Stimulated activated naive CD8-positive, alpha-beta T cell treated with anti-CD3 and anti-CD28 coated beads, Interleukin-15, Interleukin-2, amounts not matched to agents 100 ng/mL and 50 ng/mL, for 24 hours (primary cell): Measurements from ENCODE around the gene LGALS9.

Experiments used
- H3K27ac Mint-ChIP-seq: one replicate; pipeline ENCODE4 v1.8.0; 2021; ENCODE audit warnings: mild to moderate bottlenecking, mixed read lengths
- H3K27me3 Mint-ChIP-seq: one replicate; pipeline ENCODE4 v1.8.0; 2021; ENCODE audit warnings: mixed read lengths
- H3K36me3 Mint-ChIP-seq: one replicate; pipeline ENCODE4 v1.8.0; 2021; ENCODE audit warnings: low read depth, mixed read lengths
- H3K4me1 Mint-ChIP-seq: one replicate; pipeline ENCODE4 v1.8.0; 2021; ENCODE audit warnings: low read depth, mixed read lengths
- H3K4me3 Mint-ChIP-seq: one replicate; pipeline ENCODE4 v1.8.0; 2021; ENCODE audit warnings: mild to moderate bottlenecking, mixed read lengths
- H3K9me3 Mint-ChIP-seq: one replicate; pipeline ENCODE4 v1.8.0; 2021; ENCODE audit warnings: mixed read lengths

LGALS9 gene

DNA sequence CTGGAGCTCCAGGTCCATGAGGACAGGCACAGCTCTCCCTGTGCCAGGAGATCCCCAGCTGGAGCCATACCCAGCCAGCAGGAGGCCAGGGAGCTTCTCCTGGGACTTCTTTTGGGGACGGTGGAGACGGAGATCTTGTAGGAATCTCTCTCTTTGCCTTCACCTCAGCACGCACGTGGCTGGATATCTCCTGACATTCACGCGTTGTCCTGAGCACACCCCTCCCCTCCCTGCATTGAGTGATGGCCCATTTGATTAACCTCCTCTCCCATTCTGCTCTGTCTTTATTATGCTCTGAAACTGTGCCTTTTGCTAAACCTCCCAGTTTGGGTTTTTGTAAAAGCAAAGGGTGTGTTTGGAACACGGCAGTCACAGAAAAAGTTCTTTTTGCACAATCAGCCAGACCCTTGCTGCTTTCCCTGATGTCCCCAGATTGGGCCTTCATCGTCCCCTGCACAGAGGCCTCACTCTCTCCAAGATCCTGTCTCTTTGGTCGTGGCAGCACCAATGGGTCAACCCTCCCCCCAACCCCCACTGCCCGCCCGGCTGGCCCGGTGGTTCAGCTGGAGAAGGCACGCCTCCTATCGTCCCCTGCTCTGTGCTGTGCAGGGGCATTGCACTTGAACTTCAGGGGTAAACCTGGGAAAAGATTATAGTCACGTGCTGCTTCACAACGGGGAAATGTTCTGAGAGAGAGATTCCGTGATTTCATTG is 32.5 kb upstream of the LGALS9 start:
- no peak overlapping the region for H3K27ac Mint-ChIP-seq
- H3K4me1 Mint-ChIP-seq: peaks cover 14% of the 10 kb centered on the region
- H3K36me3 Mint-ChIP-seq: peaks cover 49% of the 10 kb centered on the region
- H3K27me3 Mint-ChIP-seq: no peaks in the 10 kb centered on the region
- H3K4me3 Mint-ChIP-seq: no peak overlapping the region
- H3K9me3 Mint-ChIP-seq: no peaks in the 10 kb centered on the region

DNA sequence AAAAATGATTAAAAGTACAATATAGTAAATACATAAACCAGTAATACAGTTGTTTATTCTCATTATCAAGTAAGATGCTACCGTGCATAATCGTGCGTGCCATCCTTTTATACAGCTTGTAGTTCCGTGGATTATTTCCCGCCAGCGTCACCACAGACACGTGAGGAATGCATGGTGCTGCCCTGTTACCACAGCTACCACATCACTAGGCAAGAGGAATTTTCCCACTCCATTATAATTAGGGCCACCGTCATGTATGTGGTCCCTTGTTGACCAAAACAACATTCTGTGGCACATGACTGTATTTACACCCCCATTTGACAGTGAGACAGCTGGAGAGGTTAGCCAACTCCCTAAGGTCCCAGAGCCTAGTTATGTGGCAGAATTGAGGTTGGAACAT is 30.5 kb upstream of the LGALS9 start:
- H3K36me3 Mint-ChIP-seq: peaks cover 51% of the 10 kb centered on the region
- no peak overlapping the region for H3K27ac Mint-ChIP-seq
- no peaks in the 10 kb centered on the region for H3K27me3 Mint-ChIP-seq
- no peak overlapping the region for H3K4me3 Mint-ChIP-seq
- H3K9me3 Mint-ChIP-seq: no peaks in the 10 kb centered on the region
- H3K4me1 Mint-ChIP-seq: peaks cover 7% of the 10 kb centered on the region

DNA sequence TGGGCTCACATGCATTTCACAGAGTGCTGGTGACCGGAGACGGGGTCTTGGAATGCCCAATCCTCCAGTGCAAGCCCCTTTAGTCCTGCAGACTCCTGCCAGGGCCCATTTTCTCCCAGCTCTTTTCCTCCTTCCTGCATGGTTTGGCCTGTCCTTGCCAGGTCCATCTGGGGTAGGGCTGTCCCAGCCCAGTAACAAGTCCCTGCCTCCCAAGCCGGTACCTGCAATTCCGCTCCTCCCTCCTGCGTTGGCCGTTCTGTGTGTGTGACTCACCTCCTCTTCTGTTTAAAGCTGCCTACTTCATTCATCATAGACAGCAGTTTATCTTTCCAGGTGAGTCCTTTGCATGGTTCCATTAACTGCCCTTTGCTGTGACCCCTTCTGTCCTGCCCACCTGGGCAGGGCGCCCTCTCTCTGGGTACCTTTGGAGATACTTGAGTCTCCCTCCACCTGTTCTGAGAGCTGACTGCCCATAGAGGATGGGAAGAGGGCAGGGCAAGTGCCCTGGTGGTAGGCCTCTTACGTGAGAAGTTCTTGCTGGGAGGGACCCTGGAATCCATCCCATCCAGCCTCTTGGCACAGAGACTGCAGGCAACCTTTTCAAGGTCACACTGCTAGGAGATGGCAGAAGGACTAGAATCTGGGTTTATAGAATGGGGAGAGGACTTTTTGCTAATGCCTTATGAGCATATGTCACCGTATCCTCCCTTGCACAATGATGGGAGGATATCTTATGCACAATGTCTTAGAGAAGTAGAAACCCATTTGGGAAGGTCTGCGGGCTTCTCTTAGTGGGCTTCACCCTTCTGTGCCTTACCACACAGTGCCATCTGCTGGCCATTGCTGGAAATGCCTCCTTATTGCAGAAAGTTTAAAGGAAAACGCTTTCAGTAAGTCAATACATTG is 29.7 kb upstream of the LGALS9 start:
- no peaks in the 10 kb centered on the region for H3K27me3 Mint-ChIP-seq

DNA sequence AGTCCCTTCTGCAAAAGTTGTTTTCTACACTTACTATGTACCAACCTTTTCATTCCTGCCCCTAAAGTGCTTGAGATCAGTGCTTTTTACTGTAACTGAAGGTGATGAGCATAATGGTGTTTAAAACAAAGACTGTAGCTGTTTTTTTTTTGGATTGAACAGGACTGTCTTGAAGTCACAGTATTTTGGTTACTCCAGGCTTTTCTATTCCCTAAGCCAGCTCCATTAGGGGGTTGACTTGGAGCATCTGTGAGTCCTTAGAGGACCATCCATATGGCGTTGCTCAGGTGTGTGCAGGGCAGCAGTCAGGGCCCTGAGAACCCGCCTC is 29.0 kb upstream of the LGALS9 start:
- H3K27ac Mint-ChIP-seq: no peak overlapping the region
- no peaks in the 10 kb centered on the region for H3K27me3 Mint-ChIP-seq
- no peak overlapping the region for H3K4me3 Mint-ChIP-seq
- no peaks in the 10 kb centered on the region for H3K9me3 Mint-ChIP-seq
- peaks cover 7% of the 10 kb centered on the region for H3K4me1 Mint-ChIP-seq
- H3K36me3 Mint-ChIP-seq: peaks cover 52% of the 10 kb centered on the region

More for the DNA sequence above, 29.7 kb upstream of the LGALS9 start:
- H3K36me3 Mint-ChIP-seq: peaks cover 53% of the 10 kb centered on the region
- no peak overlapping the region for H3K4me3 Mint-ChIP-seq
- H3K27ac Mint-ChIP-seq: no peak overlapping the region
- H3K9me3 Mint-ChIP-seq: no peaks in the 10 kb centered on the region
- peaks cover 7% of the 10 kb centered on the region for H3K4me1 Mint-ChIP-seq

DNA sequence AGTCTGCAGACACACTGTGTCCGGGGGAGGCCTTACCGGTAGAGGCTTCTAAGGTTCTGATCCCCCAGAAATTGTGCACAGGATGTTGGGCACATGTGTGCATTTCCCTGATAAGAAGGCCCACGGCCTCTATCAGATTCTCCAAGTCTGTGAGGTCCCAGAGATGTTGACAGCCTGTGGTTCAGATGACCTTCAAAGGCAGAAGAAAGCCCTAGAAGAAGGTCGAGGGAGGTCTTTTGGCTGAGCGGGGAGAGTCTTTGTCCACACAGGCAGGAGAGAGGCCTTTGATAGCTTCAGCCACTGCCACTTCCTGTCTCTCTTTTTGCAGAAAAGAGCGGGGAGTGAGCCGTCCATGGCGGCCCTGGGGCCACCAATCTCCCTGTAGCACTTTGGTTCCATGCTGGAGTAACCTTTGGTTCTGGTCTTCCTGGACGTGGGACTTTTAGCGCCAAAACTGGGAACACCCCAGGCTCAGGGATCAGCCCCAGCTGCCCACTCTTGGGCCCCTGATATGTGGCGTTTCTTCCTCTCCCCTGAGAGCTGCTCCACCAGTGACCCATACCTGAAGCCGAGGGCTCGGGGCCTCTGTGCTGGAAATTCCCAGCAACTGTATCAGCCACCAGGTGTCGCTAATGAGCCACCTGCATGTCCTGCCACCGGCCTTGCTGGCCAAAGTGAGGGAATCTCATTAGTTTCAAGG is 28.1 kb upstream of the LGALS9 start:
- no peaks in the 10 kb centered on the region for H3K9me3 Mint-ChIP-seq
- H3K27ac Mint-ChIP-seq: no peak overlapping the region
- H3K27me3 Mint-ChIP-seq: no peaks in the 10 kb centered on the region
- H3K4me3 Mint-ChIP-seq: no peak overlapping the region
- H3K4me1 Mint-ChIP-seq: peaks cover 7% of the 10 kb centered on the region
- peaks cover 56% of the 10 kb centered on the region for H3K36me3 Mint-ChIP-seq

DNA sequence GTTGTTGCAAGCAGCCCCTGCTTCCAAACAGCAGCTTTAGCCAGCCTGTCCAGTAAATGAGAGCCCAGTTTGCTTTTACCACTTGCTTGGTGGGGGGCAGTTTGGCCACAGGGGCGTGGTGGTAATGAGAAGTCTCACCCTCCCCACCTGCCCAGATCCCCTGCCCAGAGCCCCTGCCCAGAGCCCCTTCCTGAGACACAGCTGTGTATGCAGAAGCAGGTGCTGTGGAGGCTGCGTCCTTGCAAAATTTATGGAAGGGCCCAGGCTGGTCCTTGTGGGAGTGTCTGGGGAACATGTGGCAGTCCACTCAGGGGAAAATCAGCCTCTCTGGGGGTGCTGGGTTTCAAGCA is 27.6 kb upstream of the LGALS9 start:
- H3K27me3 Mint-ChIP-seq: no peaks in the 10 kb centered on the region
- no peaks in the 10 kb centered on the region for H3K9me3 Mint-ChIP-seq
- H3K4me1 Mint-ChIP-seq: peaks cover 10% of the 10 kb centered on the region
- no peak overlapping the region for H3K27ac Mint-ChIP-seq
- no peak overlapping the region for H3K4me3 Mint-ChIP-seq
- H3K36me3 Mint-ChIP-seq: peaks cover 61% of the 10 kb centered on the region

DNA sequence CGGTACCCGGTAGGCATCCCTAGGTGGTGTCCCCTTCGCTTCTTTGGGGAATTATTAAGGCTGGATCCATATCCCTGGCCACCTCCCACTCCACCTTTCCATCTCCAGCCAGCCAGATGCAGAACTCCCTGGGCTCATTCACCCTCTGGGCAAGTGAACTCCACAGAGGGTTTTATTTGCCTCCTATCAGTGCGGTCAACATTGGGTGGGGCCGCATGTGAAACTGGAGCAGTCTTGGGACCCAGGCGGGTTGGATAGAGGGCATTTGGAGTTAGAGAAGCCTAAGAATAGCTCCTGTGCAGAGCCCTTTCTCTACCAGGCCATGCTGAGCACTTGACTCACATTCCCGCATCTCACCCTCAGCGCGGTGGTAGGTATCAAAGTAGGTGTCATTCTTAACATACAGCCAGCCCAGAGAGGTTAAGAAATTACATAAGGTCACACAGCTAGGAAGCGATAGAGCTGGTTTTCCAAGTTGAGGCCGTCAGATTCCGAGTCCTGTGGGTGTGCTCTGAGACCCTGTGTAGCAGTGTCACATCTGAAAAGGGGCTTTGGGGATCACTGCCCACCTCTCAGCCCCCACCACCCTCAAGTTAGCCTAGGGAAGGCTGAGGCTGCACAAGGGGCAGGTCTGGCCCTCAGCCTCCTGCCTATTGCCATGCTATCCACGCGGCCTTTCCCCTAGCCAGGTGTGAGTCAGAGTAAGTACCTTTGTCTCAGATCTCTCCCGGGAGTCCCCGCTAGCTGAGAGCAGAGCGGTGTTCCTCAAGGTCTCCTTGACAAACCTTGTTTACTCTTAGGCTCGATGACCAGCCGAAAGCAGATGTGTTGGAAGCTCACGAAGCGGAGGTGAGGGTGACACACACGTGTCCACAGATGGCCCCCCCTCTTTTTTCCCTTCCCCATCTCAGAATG is 26.9 kb upstream of the LGALS9 start:
- no peak overlapping the region for H3K4me3 Mint-ChIP-seq
- H3K36me3 Mint-ChIP-seq: peaks cover 66% of the 10 kb centered on the region
- H3K4me1 Mint-ChIP-seq: peaks cover 14% of the 10 kb centered on the region
- no peak overlapping the region for H3K27ac Mint-ChIP-seq
- H3K9me3 Mint-ChIP-seq: no peaks in the 10 kb centered on the region
- no peaks in the 10 kb centered on the region for H3K27me3 Mint-ChIP-seq

DNA sequence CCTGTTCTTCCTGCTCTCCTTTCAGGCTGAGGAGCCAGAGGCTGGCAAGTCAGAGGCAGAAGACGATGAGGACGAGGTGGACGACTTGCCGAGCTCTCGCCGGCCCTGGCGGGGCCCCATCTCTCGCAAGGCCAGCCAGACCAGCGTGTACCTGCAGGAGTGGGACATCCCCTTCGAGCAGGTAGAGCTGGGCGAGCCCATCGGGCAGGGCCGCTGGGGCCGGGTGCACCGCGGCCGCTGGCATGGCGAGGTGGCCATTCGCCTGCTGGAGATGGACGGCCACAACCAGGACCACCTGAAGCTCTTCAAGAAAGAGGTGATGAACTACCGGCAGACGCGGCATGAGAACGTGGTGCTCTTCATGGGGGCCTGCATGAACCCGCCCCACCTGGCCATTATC is 25.6 kb upstream of the LGALS9 start:
- Mint-ChIP-seq H3K36me3 (peaks cover 72% of the 10 kb centered on the region), H3K27ac (no peak overlapping the region), H3K27me3 (no peaks in the 10 kb centered on the region), H3K9me3 (no peaks in the 10 kb centered on the region), H3K4me3 (no peak overlapping the region), H3K4me1 (peaks cover 11% of the 10 kb centered on the region)

DNA sequence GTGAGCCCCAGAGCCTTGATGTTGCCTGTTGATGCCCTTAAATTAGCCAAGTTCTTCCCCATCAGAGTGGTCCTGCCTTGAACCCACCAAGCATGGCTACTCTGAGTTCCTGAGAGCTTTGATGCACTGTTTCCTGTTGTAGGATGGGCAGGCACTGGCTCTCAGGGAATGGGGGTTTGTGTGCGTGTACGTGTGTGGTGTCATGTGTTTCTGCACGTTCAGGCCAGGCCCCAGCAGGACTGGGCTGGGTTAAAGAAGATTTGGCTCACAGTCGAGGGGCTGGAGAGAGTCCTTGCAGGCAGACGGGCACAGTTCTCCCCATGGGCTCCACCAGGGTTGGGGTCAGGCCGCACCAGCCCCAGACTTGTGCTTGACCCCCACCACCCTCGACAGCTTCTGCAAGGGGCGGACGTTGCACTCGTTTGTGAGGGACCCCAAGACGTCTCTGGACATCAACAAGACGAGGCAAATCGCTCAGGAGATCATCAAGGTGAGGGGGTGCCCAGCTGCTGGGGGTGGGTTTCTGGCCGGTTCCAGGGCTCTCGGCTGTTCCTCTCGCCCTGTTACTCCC is 23.4 kb upstream of the LGALS9 start:
- peaks cover 18% of the 10 kb centered on the region for H3K4me1 Mint-ChIP-seq
- H3K27me3 Mint-ChIP-seq: no peaks in the 10 kb centered on the region
- no peak overlapping the region for H3K4me3 Mint-ChIP-seq
- no peaks in the 10 kb centered on the region for H3K9me3 Mint-ChIP-seq
- H3K36me3 Mint-ChIP-seq: peaks cover 70% of the 10 kb centered on the region
- no peak overlapping the region for H3K27ac Mint-ChIP-seq

DNA sequence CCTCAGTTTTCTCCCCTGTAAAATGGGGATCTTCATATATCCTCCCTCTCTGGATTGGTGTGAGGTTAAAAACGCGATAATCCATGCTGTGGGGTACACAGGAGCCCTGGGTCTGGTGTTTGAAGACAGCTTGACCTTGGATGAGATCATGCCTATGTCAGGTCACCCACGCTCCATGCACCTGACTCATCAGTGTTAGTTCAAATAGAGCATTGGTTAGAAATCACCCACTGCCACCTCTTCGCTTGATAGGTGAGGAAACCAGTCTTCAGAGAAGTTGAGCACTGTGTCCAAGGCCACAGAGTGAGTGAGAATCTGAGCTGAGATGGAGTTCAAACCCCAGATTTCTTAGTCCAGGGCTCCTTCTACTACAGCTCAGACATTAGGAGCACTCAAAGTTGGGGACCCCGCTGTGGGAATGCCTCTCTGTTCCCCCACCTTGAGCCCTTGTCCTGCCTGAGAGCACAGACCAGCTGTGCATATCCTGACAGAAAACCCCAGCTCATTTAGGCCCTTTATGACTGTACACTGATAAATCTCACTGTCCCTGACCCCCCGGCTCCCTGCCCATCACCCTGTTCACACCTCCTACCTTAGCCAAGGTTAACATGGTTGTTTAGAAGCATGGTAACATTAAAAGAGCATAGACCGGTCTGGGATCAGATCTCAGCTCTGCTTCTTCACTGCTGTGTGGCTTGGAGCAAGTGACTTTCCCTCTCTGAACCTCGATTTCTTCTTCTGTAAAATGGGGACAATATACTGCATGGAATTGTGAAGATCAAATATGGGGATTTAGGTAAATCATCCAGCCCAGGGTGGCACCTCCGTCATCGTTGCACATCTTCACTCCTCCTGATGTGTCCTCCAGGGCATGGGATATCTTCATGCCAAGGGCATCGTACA is 22.4 kb upstream of the LGALS9 start:
- Mint-ChIP-seq H3K4me1 (peaks cover 14% of the 10 kb centered on the region), H3K27me3 (no peaks in the 10 kb centered on the region), H3K9me3 (no peaks in the 10 kb centered on the region), H3K36me3 (peaks cover 73% of the 10 kb centered on the region), H3K27ac (no peak overlapping the region), H3K4me3 (no peak overlapping the region)

DNA sequence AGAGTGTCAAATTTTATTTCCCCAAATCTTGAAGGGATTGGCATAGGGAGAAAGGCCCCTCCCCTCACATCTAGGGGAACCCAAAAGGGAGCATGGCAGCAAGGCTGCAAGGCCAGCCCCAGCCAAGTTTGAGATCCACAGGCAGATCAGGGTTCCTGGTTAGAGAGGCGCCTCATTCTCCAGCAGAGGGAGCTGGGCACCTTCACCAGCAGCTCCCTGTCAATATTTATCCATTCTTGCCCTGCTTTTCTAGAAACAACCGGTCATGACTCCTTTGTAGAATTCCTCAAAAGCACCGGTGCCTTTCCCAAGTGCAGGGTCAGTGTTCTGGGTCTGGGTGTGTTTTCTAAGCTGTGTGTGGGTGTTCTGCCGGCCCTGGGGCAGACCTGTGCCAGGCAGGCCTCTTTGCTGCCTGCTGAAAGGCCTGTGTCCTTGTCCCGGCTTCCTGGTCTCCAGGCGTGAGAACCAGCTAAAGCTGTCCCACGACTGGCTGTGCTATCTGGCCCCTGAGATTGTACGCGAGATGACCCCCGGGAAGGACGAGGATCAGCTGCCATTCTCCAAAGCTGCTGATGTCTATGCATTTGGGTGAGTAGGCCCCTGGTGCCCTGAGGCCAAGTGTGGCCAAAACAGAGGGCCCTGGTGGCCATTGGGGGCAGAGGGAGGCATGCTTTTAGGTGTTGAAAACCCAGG is 21.2 kb upstream of the LGALS9 start:
- Mint-ChIP-seq H3K4me1 (peaks cover 14% of the 10 kb centered on the region), H3K36me3 (peaks cover 71% of the 10 kb centered on the region), H3K4me3 (no peak overlapping the region), H3K27me3 (no peaks in the 10 kb centered on the region), H3K27ac (no peak overlapping the region), H3K9me3 (no peaks in the 10 kb centered on the region)

DNA sequence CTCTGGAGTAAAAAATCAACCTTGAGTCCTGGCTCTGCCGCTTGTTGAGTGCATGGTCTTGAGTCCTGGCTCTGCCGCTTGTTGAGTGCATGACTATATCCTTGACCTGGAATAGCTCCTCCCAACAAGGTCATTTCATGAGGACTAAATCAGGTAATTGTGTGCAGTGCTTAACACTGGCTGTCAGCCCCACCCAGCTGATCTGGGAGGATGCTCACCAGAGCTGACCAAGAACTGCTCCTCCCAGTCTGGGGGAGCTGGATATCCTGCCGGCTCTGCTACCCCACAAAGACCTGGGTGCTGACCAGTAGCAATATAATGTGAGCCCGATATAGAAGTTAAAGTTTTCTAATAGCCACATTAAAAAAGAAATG is 20.7 kb upstream of the LGALS9 start:
- Mint-ChIP-seq H3K36me3 (peaks cover 71% of the 10 kb centered on the region), H3K4me3 (no peak overlapping the region), H3K27ac (no peak overlapping the region), H3K4me1 (peaks cover 19% of the 10 kb centered on the region), H3K27me3 (no peaks in the 10 kb centered on the region), H3K9me3 (no peaks in the 10 kb centered on the region)

DNA sequence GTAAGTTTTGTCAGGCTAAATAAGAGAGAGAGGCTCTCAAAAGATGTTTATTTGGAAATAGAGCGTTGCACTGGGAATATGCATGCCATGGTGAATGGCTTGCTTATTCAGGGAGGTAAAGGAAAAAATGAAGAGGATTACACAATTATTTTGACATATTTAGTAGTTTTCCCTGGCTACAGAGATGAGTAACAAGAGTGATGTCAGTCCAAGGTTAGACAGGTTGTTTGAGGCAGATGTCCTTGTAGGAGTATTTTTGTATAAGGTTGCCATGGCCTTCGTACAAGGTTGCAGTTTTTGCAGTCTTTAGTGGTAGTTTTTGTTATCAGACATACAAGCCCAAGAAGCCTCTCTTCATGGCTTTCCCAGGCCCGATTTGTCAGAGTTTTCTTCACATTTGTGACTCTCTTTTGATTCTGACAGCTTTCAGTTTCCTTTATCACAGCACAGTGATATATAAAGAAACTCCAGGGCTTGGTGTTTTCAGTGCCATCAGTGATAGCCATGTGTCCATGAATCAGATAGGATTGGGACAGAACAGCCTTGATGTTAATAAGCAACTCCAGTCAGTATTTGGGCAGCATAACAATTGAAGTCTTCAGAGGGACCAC is 18.7 kb upstream of the LGALS9 start:
- peak overlapping the region; percentile 72 for H3K27ac Mint-ChIP-seq
- H3K4me1 Mint-ChIP-seq: peaks cover 36% of the 10 kb centered on the region
- H3K36me3 Mint-ChIP-seq: peaks cover 77% of the 10 kb centered on the region

More for the DNA sequence above, 18.7 kb upstream of the LGALS9 start:
- Mint-ChIP-seq H3K27me3 (no peaks in the 10 kb centered on the region), H3K9me3 (no peaks in the 10 kb centered on the region), H3K4me3 (no peak overlapping the region)
